ENCODE results near the gene IDH1. TPM values are rescaled to one million over a fixed set of nuclear protein-coding genes. Genes with fewer than 3 reads are reported as not detected.

IDH1 gene
- total and polyA plus RNA-seq, 2 experiments from 2014 or later, result 53.5 to 53.6 TPM

DNA sequence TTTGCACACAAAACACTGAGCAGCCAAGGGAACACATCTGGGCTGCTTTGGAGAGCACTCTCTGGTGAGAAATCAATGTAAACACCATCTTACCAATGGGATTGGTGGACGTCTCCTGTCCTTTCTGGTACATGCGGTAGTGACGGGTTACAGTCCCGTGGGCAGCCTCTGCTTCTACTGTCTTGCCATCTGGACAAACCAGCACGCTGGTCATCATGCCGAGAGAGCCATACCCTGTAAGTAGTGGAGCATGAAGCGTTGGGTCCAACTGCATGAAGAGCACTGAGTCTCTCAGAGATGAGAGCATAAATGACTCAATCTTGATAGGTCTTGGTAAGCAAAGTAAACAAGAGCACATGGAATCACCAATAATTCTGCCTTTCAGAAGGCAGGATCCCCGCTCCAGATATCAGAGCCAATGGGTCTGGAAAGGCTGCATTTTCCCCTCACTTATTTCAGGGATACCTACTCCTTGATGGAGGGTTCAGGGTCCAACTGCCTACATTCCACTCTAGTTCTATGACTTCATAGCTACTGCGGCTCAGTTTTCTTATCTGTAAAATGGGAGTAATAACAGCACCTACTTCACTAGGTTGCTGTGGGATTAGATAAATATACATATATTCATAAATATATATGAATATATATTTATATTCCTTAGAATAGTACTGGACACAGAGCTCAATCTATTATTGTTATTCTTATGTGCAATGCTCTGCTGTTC lies 14.9 kb downstream of the IDH1 start:
- H3K4me2 ChIP-seq (ENCODE audit: unreplicated experiment), result no peak overlapping the region
- DNase-seq, result no peak
- H3K27ac ChIP-seq, result no peak overlapping the region
- in situ Hi-C loops (cut with MboI), result no loop called here
- H3K9me3 ChIP-seq (ENCODE audit: low read depth), result no peaks in the 10 kb centered on the region
- H2AFZ ChIP-seq, result no peak overlapping the region
- no peak overlapping the region for H3K4me3 ChIP-seq
- no peaks in the 10 kb centered on the region for H4K20me1 ChIP-seq (ENCODE audit: insufficient read depth)
- no peaks in the 10 kb centered on the region for H3F3A ChIP-seq (ENCODE audit: insufficient read depth)
- WGBS, 2 experiments (ENCODE audit: low coverage in 1 of 2, low lambda C conversion rate in 2 of 2, missing lambda C conversion rate in 2 of 2), result 89 to 92% methylated on average over 9 of the region's 9 CpGs
- H3K9ac ChIP-seq, result no peak overlapping the region
- no peaks in the 10 kb centered on the region for H3K4me1 ChIP-seq (ENCODE audit: insufficient read depth)
- H3K27me3 ChIP-seq (replicated peaks; ENCODE audit: insufficient read depth), result no peaks in the 10 kb centered on the region
- H3K79me2 ChIP-seq (ENCODE audit: insufficient read depth), result no peaks in the 10 kb centered on the region
- no peaks in the 10 kb centered on the region for H3K9me2 ChIP-seq (ENCODE audit: insufficient read depth)
- TF ChIP-seq EZH2phosphoT487 (IDR thresholded peaks at IDR 0.05; ENCODE audit: insufficient read depth, low read depth) (no peak), EZH2 (IDR thresholded peaks at IDR 0.05; ENCODE audit: insufficient read depth, poor library complexity, severe bottlenecking) (no peak)
- peaks cover 8% of the 10 kb centered on the region; the same call in 1 of the 2 replicates for H3K36me3 ChIP-seq (ENCODE audit: low read depth)

DNA sequence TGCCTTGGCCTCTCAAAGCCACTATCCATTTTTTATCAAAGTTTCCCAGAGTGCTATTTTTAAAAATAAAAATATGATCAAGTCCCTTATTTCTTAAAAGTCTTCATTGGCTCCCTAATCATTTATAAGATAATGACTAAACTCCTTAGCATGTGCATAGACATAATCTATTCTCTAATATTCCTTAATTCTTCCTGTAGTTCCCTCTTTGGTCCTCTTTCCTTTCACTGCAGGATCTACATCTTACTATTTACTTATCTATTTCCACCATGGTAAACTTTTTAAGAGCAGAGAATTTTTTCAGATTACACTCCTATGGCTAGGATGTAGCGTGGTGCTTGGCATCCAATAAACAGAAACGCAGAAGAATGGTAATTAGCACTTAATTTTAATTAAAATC lies 19.0 kb downstream of the IDH1 start:
- H3K79me2 ChIP-seq (ENCODE audit: insufficient read depth), result no peaks in the 10 kb centered on the region
- TF ChIP-seq EZH2phosphoT487 (IDR thresholded peaks at IDR 0.05; ENCODE audit: insufficient read depth, low read depth) (no peak), EZH2 (IDR thresholded peaks at IDR 0.05; ENCODE audit: insufficient read depth, poor library complexity, severe bottlenecking) (no peak)
- H3K4me2 ChIP-seq (ENCODE audit: unreplicated experiment), result no peak overlapping the region
- in situ Hi-C loops (cut with MboI), result no loop called here
- H2AFZ ChIP-seq, result no peak overlapping the region
- DNase-seq, result no peak
- H3K4me1 ChIP-seq (ENCODE audit: insufficient read depth), result no peaks in the 10 kb centered on the region
- H3K27ac ChIP-seq, result no peak overlapping the region
- no peak overlapping the region for H3K9ac ChIP-seq
- no peaks in the 10 kb centered on the region for H3K27me3 ChIP-seq (replicated peaks; ENCODE audit: insufficient read depth)
- H4K20me1 ChIP-seq (ENCODE audit: insufficient read depth), result no peaks in the 10 kb centered on the region
- no peaks in the 10 kb centered on the region for H3F3A ChIP-seq (ENCODE audit: insufficient read depth)
- no peaks in the 10 kb centered on the region for H3K9me3 ChIP-seq (ENCODE audit: low read depth)
- WGBS, 2 experiments (ENCODE audit: low coverage in 1 of 2, low lambda C conversion rate in 2 of 2, missing lambda C conversion rate in 2 of 2), result 67 to 78% methylated on average over 2 of the region's 2 CpGs
- no peak overlapping the region for H3K4me3 ChIP-seq
- no peaks in the 10 kb centered on the region for H3K9me2 ChIP-seq (ENCODE audit: insufficient read depth)
- peaks cover 8% of the 10 kb centered on the region; the same call in 1 of the 2 replicates for H3K36me3 ChIP-seq (ENCODE audit: low read depth)

DNA sequence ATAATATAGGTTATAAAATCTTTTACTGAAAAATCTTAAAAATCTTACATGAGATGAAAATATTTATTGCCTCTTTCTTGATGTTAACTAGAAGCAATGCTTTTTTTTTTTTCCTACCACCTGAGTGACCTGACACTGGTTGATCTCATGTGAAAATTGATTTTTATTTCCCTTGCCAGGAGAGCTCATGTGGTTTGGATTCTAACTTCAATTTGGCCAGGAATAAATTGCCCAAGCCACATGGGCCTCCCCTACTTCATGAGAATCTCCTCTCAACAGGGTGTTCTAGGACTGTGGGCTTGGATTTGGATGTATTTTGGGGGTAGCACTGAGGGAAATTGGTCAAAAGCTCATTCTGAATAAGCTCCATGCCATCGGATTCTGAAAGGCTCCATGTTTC lies 20.1 kb downstream of the IDH1 start:
- in situ Hi-C loops (cut with MboI), result no loop called here
- H3K9me3 ChIP-seq (ENCODE audit: low read depth), result no peaks in the 10 kb centered on the region
- H3K27ac ChIP-seq, result no peak overlapping the region
- H3K27me3 ChIP-seq (replicated peaks; ENCODE audit: insufficient read depth), result no peaks in the 10 kb centered on the region
- no peak overlapping the region for H3K4me3 ChIP-seq
- no peak for DNase-seq
- H3K9ac ChIP-seq, result no peak overlapping the region
- H3K4me2 ChIP-seq (ENCODE audit: unreplicated experiment), result no peak overlapping the region
- no peaks in the 10 kb centered on the region for H3F3A ChIP-seq (ENCODE audit: insufficient read depth)
- 96 to 100% methylated on average over 1 of the region's 1 CpG for WGBS, 2 experiments (ENCODE audit: low coverage in 1 of 2, low lambda C conversion rate in 2 of 2, missing lambda C conversion rate in 2 of 2)
- H3K36me3 ChIP-seq (ENCODE audit: low read depth), result peaks cover 8% of the 10 kb centered on the region; the same call in 1 of the 2 replicates
- no peak overlapping the region for H2AFZ ChIP-seq
- TF ChIP-seq EZH2phosphoT487 (IDR thresholded peaks at IDR 0.05; ENCODE audit: insufficient read depth, low read depth), result no peak
- TF ChIP-seq EZH2 (IDR thresholded peaks at IDR 0.05; ENCODE audit: insufficient read depth, poor library complexity, severe bottlenecking), result no peak
- H3K9me2 ChIP-seq (ENCODE audit: insufficient read depth), result no peaks in the 10 kb centered on the region
- H3K4me1 ChIP-seq (ENCODE audit: insufficient read depth), result no peaks in the 10 kb centered on the region
- no peaks in the 10 kb centered on the region for H3K79me2 ChIP-seq (ENCODE audit: insufficient read depth)
- no peaks in the 10 kb centered on the region for H4K20me1 ChIP-seq (ENCODE audit: insufficient read depth)

DNA sequence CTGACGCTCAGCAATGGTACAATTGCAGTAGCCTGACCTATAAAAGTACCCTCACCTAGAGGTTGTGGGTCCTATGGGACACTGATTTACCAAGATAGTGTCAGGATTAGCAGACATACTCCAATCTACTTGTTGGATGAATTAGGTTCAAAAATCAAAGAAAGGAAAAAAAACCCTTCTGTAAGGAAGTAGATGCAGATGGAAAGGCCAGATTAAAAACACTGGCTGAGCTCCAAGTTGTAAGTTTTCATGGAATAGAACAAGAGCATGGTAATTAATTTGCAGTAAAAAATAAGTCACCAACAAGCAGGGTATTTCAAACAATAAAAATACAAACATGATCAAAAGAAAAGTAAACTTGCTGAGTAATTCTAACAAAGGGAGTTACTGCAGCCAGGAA lies 26.4 kb downstream of the IDH1 start:
- no peak for DNase-seq
- H3K9ac ChIP-seq, result no peak overlapping the region
- no peak overlapping the region for H3K27ac ChIP-seq
- no peaks in the 10 kb centered on the region for H3F3A ChIP-seq (ENCODE audit: insufficient read depth)
- peaks cover 7% of the 10 kb centered on the region for H3K4me1 ChIP-seq (ENCODE audit: insufficient read depth)
- H2AFZ ChIP-seq, result no peak overlapping the region
- TF ChIP-seq EZH2 (IDR thresholded peaks at IDR 0.05; ENCODE audit: insufficient read depth, poor library complexity, severe bottlenecking), result no peak
- no peak for TF ChIP-seq EZH2phosphoT487 (IDR thresholded peaks at IDR 0.05; ENCODE audit: insufficient read depth, low read depth)
- 22 to 48% methylated on average over 1 of the region's 1 CpG for WGBS, 2 experiments (ENCODE audit: low coverage in 1 of 2, low lambda C conversion rate in 2 of 2, missing lambda C conversion rate in 2 of 2)
- H4K20me1 ChIP-seq (ENCODE audit: insufficient read depth), result no peaks in the 10 kb centered on the region
- no peaks in the 10 kb centered on the region for H3K36me3 ChIP-seq (ENCODE audit: low read depth)
- H3K27me3 ChIP-seq (replicated peaks; ENCODE audit: insufficient read depth), result no peaks in the 10 kb centered on the region
- no peak overlapping the region for H3K4me2 ChIP-seq (ENCODE audit: unreplicated experiment)
- H3K4me3 ChIP-seq, result no peak overlapping the region
- H3K79me2 ChIP-seq (ENCODE audit: insufficient read depth), result no peaks in the 10 kb centered on the region
- H3K9me3 ChIP-seq (ENCODE audit: low read depth), result no peaks in the 10 kb centered on the region
- no peaks in the 10 kb centered on the region for H3K9me2 ChIP-seq (ENCODE audit: insufficient read depth)
- in situ Hi-C loops (cut with MboI), result no loop called here
